Mesodermal cell (in vitro differentiated cells): ENCODE results near the gene CLK3.
A peak's percentile ranks its signal among the peaks of the same experiment; 100 is the strongest.

Source experiments
- H3K27ac ChIP-seq: 2 replicates; pipeline ENCODE4 v1.7.0; 2013; ENCODE audit warnings: mild to moderate bottlenecking, low read depth, low read length, moderate library complexity; ENCODE audit not compliant: severe bottlenecking
- H3K36me3 ChIP-seq: 2 replicates; pipeline ENCODE4 v1.7.1; 2013; ENCODE audit warnings: mild to moderate bottlenecking, low read length, moderate library complexity; ENCODE audit not compliant: control insufficient read depth, insufficient read depth
- H3K4me1 ChIP-seq: one replicate; pipeline ENCODE4 v1.7.1; 2013; ENCODE audit warnings: mild to moderate bottlenecking, low read length; ENCODE audit not compliant: insufficient read depth, control insufficient read depth, poor library complexity, severe bottlenecking
- H3K4me3 ChIP-seq: 2 replicates; pipeline ENCODE4 v1.7.0; 2013; ENCODE audit warnings: low read length, control low read depth, mild to moderate bottlenecking; ENCODE audit not compliant: insufficient read depth, poor library complexity, severe bottlenecking; ENCODE audit errors: extremely low read depth
- H3K9me3 ChIP-seq: 2 replicates; pipeline ENCODE4 v1.7.1; 2013; ENCODE audit warnings: mild to moderate bottlenecking, low read length, moderate library complexity; ENCODE audit not compliant: control insufficient read depth
- WGBS, 2 experiments: methylation state at CpG; one replicate each; pipeline ENCODE4 v1.1.5; 2013; ENCODE audit warnings: missing lambda C conversion rate in 2 of 2; ENCODE audit not compliant: insufficient coverage in 2 of 2; 5-methylcytosine and 5-hydroxymethylcytosine counted together

The CLK3 gene

DNA sequence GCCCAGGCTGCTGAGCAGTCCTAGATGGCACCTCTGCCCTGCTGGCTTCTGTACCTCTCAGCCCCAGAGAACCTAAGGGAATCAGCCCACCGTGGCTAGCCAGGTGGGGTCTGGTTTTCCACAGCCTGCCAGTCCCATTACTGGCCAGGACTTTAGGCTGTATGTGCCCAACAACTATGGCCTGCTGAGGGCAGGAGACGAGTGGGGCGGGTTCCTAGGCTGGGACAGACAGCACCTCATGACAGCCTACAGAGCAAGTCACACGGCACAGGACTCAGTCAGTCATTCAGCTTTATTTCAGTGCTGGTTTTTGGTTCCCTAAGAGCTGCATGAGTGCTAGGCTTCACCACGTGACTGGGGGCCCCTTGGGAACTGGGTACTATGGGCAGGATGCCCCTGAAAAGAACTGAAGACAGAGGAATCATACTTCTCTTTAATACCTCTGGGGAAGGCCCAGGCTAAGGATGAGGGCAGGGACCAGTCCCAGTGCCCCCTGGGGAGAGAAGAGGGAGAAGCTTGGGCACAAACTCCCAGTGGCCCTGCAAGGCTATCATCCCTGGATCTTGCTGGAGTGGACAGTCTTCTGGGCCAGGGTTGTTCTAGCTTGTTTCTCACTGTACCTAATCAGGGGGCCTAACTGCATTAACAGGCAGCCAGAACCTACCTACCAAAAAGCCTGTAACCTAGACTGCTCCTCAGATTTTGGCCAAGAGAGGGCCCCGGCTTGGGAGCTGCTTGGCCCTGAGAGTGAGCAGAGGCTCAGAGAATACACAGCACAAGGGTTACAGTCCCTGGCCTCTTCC is 14.8 kb downstream of the CLK3 start:
- WGBS, 2 experiments = 89 to 96% methylated on average over 5 to 6 of the region's 6 CpGs
- H3K27ac ChIP-seq = peak overlapping the region; percentile 2
- H3K36me3 ChIP-seq = peaks cover 93% of the 10 kb centered on the region
- no peaks in the 10 kb centered on the region for H3K4me1 ChIP-seq
- H3K9me3 ChIP-seq = no peaks in the 10 kb centered on the region
- no peak overlapping the region for H3K4me3 ChIP-seq

DNA sequence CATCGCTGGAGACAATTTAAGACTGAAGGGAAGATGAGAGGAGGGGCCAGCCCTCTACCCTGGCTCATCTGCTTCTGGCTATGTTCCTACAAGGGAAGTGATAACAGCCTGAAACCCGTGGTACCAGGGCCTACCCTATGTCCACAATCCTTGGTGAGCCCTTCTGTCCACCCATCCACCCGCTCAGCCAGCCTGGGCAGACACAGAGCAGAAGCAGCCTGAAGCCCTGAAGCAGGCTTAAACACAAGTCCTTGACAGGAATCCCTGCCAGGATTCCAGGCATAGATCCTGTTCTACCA is 15.4 kb downstream of the CLK3 start:
- Histone ChIP-seq H3K9me3 (no peaks in the 10 kb centered on the region), H3K4me3 (no peak overlapping the region), H3K27ac (no peak overlapping the region), H3K4me1 (no peaks in the 10 kb centered on the region), H3K36me3 (peaks cover 91% of the 10 kb centered on the region)
- 83 to 90% methylated on average over 3 of the region's 3 CpGs for WGBS, 2 experiments

DNA sequence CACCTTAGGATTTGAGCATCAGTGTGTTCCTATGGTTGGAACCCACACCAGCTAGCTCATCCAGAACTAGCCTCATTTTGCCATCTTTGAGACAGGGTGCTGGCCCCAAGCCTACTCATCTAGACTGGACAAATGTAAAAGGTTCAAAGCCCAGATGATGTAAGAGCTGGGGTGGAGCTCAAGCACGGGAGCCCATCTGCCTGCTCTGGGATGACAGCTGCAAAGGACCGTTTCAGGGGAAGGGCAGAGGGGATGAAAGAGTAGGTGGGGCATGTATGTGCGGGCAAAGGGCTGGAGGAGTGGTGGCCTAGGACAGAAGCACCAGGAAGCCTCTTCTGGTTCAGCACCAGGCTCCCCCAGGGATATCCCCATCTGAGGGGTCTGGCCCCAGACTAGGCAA is 15.8 kb downstream of the CLK3 start:
- H3K9me3 ChIP-seq = no peaks in the 10 kb centered on the region
- 100% methylated on average over 1 to 3 of the region's 3 CpGs for WGBS, 2 experiments
- no peak overlapping the region for H3K27ac ChIP-seq
- H3K36me3 ChIP-seq = peaks cover 91% of the 10 kb centered on the region
- no peak overlapping the region for H3K4me3 ChIP-seq
- H3K4me1 ChIP-seq = no peaks in the 10 kb centered on the region

DNA sequence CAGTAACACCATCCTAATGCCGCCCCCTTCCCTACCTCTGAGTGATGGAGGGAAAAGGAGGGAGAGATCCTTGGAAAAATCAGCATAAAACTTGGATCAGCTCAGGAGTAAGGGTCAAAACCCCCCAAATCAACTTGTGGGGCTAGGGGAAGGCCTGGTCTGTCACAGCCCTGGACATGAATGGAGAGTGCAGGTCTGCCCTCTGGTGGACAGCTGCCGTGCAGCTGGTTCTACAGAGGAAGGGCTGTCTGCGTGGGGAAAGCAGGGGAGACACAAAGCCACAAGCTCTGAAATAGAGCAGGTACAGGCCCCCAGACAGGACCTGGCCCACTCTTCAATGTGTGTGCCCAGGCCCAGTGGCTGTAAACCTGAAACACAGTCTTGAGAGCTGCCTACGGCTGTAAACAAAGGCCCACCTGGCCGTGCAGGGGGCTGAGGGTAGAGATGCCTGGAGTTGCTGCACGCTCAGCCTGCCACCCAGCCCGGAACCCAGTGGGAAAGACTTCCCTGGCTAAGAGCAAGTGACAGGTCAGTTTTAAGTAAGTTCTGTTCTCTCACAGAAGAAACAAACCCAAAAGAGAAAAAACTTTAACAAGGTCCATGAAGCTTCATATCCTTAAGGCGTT is 16.4 kb downstream of the CLK3 start:
- H3K36me3 ChIP-seq = peaks cover 91% of the 10 kb centered on the region
- H3K9me3 ChIP-seq = no peaks in the 10 kb centered on the region
- no peak overlapping the region for H3K27ac ChIP-seq
- no peak overlapping the region for H3K4me3 ChIP-seq
- WGBS, 2 experiments = 72 to 76% methylated on average over 5 to 7 of the region's 8 CpGs
- H3K4me1 ChIP-seq = no peaks in the 10 kb centered on the region

DNA sequence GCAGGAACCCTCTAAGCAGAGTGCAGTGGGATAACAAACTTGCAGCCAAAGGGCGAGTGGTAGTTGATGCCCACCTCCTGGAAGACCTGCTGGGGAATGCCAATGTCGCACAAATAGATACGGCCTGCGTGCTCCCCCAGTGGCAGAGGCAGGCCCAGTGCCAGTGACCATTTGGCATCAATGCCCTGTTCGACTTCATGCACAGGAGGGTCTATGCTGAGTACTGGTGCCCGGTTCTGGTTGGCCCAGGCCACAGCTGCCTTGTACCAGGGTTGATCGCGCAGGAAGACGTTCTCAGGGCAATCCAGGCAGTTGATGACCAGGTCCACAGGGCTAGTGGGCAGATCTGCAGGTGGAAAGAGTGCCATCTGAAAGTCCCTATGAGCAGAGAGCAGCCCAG is 17.0 kb downstream of the CLK3 start:
- no peak overlapping the region for H3K4me3 ChIP-seq
- H3K27ac ChIP-seq = no peak overlapping the region
- H3K36me3 ChIP-seq = peaks cover 91% of the 10 kb centered on the region
- WGBS, 2 experiments = 93 to 99% methylated on average over 9 of the region's 9 CpGs
- no peaks in the 10 kb centered on the region for H3K9me3 ChIP-seq
- H3K4me1 ChIP-seq = no peaks in the 10 kb centered on the region

DNA sequence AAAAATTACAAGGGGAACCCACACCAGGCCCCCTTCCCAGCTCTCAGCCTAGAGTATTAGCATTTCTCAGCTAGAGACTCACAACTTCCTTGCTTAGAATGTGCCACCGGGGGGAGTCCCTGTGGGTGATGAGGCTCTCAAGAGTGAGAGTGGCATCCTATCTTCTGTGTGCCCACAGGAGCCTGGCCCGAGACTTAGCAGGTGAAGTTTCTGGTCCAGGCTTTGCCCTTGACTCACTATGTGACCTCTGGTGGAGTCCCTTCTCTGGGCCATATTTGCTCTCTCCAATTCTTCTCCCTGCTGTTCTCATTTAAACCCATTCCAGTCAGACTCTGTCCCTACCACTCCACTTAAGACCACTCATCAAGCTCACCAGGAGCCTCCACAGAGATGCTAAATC is 18.1 kb downstream of the CLK3 start:
- 92 to 100% methylated on average over 1 of the region's 2 CpGs for WGBS, 2 experiments

DNA sequence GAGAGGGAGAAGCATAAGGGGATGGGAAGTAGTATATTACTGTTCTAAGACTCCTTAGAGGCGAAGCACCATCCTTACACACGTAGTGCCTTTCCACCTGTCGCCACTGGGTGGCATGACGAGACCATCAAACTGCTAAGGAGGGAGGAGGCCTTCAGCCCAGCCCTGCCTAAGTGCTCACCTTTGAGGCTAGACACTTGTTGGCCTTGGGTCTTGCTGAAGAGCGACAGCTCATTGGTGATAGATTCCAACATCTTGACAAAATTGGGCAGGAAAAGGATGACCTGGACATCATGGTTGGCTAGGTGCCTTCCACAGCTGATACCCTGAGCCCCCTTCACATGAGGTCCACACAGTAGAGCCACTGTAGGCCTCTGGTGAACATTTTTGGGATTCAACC is 19.6 kb downstream of the CLK3 start:
- Histone ChIP-seq H3K27ac (no peak overlapping the region), H3K4me1 (no peaks in the 10 kb centered on the region), H3K9me3 (no peaks in the 10 kb centered on the region), H3K4me3 (no peak overlapping the region), H3K36me3 (peaks cover 89% of the 10 kb centered on the region)
- WGBS, 2 experiments = 19 to 42% methylated on average over 4 to 5 of the region's 5 CpGs

More for the DNA sequence above, 18.1 kb downstream of the CLK3 start:
- no peaks in the 10 kb centered on the region for H3K9me3 ChIP-seq
- H3K27ac ChIP-seq = no peak overlapping the region
- H3K4me1 ChIP-seq = no peaks in the 10 kb centered on the region
- H3K36me3 ChIP-seq = peaks cover 89% of the 10 kb centered on the region
- H3K4me3 ChIP-seq = no peak overlapping the region

DNA sequence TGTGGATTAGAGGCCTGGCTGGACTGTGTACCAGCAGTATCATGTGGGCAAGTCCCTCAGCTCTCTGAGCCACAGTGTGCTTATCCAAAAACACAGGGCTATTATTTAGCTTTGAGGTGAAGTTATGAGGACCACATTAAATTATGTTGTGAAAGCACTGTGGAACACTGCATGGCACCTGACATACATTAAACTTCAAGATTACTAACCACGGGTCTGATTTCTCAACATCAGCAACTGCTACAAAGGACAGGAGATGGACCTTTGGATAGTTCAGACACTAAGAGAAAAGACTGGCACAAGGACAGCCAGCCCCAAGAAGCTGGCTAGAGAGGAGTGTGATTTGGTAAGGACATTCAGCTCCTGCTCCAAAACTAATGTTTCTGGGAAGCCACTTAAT is 21.3 kb downstream of the CLK3 start:
- 100% methylated on average over 1 of the region's 1 CpG; no CpG with 5 or more reads in 1 of the 2 experiments for WGBS, 2 experiments
- peaks cover 92% of the 10 kb centered on the region for H3K36me3 ChIP-seq

DNA sequence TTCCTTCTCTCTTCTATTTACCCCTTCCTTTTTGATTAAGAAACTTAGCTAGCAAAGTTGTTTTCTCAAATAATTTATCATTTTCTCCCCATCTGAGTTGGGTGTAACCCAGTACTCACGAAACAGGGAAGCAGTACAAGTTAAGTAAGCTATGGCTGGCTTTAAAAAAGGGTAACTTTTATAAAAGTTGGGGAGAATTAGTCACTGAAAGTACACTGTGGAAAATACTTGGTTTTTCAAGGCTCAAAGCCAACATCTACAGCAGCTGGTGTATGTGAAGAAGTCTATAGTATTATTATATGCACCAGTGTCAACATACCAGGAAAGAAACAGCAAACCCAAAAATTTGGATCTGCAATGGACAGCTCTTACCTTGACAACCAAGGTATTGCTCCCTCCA is 25.5 kb downstream of the CLK3 start:
- 80 to 83% methylated on average over 1 of the region's 1 CpG for WGBS, 2 experiments

More for the DNA sequence above, 21.3 kb downstream of the CLK3 start:
- Histone ChIP-seq H3K27ac (no peak overlapping the region), H3K9me3 (no peaks in the 10 kb centered on the region), H3K4me3 (no peak overlapping the region), H3K4me1 (no peaks in the 10 kb centered on the region)

DNA sequence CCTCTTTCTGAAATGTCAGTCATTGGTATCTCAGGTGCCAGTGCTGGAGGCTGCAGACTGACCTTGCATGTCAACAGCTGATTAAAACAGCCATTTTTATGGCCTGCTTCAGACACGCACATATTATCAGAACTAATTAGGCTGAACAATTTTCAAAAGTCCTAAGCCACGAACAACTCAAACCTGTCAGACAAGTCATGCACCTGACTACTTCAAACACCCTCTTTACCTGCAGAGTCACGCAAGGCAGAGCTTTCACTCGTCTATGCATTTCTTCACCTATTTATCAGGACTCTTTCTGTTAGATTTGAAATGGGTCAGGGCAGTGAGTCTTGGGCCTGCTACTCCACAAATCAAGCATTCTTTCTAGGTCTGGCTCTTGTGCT is 26.7 kb downstream of the CLK3 start:
- no peak overlapping the region for H3K4me3 ChIP-seq
- 96 to 100% methylated on average over 2 of the region's 4 CpGs for whole genome bisulfite sequencing, 2 experiments
- peak overlapping the region; percentile 72 for H3K27ac ChIP-seq
- peaks cover 47% of the 10 kb centered on the region for H3K36me3 ChIP-seq
- H3K9me3 ChIP-seq = no peaks in the 10 kb centered on the region
- peaks cover 16% of the 10 kb centered on the region for H3K4me1 ChIP-seq

More for the DNA sequence above, 25.5 kb downstream of the CLK3 start:
- Histone ChIP-seq H3K4me3 (no peak overlapping the region), H3K4me1 (peaks cover 16% of the 10 kb centered on the region), H3K9me3 (no peaks in the 10 kb centered on the region), H3K27ac (no peak overlapping the region), H3K36me3 (peaks cover 54% of the 10 kb centered on the region)
